HG03565 (cell line): ENCODE data around the gene TNFAIP3.
"Not testable (repeated sequence)": the region's sequence is repeated elsewhere in the genome, so short reads cannot be mapped to it uniquely, and the experiment has no call there.

Experiments used
- ATAC-seq: cut with Tn5 transposase; IDR thresholded peaks from one replicate; pipeline ENCODE4 v1.9.1; 2021; ENCODE audit warnings: mild to moderate bottlenecking, moderate library complexity; ENCODE audit not compliant: unreplicated experiment

TNFAIP3 gene

DNA sequence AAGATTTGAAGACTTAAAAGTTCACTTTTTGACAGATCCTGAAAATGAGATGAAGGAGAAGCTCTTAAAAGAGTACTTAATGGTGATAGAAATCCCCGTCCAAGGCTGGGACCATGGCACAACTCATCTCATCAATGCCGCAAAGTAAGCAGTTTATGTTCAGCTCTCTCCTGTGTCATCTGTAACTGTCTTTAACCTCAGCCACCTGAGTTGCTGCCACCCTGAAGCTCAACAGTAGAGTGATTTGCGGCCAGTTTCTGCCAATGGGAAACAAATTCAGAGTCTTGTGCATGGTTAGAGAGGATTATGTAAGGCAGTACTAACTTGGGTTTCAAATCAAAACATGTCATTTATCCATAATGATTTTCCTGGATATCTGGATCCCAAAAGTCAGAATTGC, 10.1 kb downstream of the TNFAIP3 start:
- ATAC-seq: no peak

DNA sequence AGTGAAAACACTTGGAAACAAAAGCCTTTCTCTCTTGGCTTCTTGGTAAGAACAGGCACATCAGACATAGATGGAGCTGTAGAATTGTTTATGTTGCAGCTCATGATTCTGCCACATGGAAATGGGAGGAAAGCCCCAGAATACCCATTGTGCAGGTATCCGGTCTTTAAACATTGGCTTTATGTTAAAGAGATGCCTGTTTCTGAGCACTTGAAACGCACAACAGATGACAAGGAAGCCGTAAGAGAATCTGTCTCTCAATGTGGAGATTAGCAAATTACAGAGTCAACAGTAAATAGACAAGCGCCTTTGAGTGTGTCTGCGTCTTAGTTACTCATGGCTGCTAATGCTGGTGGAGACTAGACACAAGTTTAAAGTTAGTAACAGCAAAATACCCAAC, 10.5 kb downstream of the TNFAIP3 start:
- ATAC-seq: no peak

DNA sequence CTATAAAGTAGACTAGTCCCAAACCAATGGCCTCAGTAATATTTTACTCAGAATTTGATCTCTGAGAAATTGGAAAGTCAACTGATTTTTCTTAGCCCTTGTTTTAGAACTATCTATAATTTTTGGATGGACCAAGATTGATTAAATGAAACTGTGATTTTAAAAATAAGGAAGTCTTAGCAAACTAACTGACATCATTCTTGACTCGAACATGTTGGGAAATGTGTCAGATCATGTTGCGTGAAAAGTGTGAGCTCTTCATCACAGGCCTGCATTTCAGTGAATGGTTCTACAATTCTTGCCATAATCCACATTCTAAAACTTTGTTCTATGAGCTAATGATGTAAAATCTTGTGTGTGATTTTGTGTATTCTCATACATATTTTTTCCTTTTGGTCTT, 11.0 kb downstream of the TNFAIP3 start:
- ATAC-seq: no peak

DNA sequence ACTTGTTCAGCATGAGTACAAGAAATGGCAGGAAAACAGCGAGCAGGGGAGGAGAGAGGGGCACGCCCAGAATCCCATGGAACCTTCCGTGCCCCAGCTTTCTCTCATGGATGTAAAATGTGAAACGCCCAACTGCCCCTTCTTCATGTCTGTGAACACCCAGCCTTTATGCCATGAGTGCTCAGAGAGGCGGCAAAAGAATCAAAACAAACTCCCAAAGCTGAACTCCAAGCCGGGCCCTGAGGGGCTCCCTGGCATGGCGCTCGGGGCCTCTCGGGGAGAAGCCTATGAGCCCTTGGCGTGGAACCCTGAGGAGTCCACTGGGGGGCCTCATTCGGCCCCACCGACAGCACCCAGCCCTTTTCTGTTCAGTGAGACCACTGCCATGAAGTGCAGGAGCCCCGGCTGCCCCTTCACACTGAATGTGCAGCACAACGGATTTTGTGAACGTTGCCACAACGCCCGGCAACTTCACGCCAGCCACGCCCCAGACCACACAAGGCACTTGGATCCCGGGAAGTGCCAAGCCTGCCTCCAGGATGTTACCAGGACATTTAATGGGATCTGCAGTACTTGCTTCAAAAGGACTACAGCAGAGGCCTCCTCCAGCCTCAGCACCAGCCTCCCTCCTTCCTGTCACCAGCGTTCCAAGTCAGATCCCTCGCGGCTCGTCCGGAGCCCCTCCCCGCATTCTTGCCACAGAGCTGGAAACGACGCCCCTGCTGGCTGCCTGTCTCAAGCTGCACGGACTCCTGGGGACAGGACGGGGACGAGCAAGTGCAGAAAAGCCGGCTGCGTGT, 11.6 kb downstream of the TNFAIP3 start:
- no peak for ATAC-seq

DNA sequence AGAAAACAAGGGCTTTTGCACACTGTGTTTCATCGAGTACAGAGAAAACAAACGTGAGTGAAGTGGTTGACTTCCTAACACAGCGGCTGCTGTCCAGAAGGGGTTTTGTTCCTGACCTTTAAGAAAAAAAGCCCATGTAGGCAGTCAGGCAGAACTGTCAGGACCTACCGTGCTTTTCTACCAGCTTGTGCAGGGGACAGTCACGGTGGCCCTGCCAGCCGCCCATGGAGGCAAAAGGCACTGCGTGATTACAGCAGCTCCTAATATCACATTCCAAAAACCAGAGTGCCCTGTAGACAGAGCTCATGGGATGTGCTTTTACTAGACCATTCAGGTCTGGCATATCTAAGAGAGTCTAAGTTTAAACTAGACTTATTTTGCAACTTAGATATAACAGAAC, 12.2 kb downstream of the TNFAIP3 start:
- no peak for ATAC-seq

DNA sequence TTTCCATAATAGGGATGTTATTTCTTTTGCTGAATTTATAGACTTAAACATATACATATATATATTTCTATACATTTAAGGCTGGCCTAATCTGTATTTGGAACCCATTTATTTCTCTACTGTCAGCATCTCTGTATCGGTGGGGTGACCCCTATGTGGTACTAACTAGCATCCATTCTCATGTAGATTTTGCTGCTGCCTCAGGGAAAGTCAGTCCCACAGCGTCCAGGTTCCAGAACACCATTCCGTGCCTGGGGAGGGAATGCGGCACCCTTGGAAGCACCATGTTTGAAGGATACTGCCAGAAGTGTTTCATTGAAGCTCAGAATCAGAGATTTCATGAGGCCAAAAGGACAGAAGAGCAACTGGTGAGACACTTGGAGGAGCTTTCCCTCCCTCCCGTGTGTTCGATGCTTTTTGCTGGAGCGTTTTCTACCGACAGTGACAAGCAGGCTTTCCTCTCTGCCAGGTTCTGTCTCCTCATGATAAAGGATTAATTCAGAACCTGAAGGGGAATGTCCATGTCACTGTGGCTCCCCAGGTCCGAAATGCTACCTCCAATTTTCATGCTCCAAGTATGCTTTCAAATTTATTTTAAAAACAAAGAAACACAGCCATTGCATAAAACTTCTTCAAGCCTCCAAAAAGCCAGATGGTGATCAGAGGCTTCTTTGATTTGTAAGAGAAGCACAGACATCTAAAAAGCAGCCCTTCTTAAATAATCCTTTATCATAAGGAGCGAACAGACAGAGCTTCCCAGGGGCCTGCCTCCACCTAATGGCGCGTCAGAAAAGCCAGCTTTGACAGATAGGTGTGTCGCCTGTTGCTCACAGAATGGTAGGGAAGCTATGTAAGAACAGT, 13.1 kb downstream of the TNFAIP3 start:
- ATAC-seq: no peak

DNA sequence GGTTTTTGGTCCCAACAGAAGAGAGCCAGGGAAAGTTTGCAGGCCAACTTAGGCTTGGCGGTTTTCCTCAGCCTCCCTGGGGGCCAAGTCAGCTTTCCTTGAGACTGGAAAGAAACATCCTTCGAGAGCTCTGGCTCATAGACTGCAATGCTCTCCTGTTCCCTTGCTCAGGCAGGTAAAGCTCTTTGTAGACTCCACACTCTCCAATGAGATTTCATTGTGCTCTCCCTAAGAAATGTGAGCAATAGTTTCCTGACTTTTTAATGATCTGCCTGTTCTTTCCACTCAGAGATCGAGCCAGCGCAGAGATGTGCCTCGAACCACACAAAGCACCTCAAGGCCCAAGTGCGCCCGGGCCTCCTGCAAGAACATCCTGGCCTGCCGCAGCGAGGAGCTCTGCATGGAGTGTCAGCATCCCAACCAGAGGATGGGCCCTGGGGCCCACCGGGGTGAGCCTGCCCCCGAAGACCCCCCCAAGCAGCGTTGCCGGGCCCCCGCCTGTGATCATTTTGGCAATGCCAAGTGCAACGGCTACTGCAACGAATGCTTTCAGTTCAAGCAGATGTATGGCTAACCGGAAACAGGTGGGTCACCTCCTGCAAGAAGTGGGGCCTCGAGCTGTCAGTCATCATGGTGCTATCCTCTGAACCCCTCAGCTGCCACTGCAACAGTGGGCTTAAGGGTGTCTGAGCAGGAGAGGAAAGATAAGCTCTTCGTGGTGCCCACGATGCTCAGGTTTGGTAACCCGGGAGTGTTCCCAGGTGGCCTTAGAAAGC, 13.9 kb downstream of the TNFAIP3 start:
- ATAC-seq: no peak

DNA sequence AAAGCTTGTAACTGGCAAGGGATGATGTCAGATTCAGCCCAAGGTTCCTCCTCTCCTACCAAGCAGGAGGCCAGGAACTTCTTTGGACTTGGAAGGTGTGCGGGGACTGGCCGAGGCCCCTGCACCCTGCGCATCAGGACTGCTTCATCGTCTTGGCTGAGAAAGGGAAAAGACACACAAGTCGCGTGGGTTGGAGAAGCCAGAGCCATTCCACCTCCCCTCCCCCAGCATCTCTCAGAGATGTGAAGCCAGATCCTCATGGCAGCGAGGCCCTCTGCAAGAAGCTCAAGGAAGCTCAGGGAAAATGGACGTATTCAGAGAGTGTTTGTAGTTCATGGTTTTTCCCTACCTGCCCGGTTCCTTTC, 14.4 kb downstream of the TNFAIP3 start:
- ATAC-seq: no peak

DNA sequence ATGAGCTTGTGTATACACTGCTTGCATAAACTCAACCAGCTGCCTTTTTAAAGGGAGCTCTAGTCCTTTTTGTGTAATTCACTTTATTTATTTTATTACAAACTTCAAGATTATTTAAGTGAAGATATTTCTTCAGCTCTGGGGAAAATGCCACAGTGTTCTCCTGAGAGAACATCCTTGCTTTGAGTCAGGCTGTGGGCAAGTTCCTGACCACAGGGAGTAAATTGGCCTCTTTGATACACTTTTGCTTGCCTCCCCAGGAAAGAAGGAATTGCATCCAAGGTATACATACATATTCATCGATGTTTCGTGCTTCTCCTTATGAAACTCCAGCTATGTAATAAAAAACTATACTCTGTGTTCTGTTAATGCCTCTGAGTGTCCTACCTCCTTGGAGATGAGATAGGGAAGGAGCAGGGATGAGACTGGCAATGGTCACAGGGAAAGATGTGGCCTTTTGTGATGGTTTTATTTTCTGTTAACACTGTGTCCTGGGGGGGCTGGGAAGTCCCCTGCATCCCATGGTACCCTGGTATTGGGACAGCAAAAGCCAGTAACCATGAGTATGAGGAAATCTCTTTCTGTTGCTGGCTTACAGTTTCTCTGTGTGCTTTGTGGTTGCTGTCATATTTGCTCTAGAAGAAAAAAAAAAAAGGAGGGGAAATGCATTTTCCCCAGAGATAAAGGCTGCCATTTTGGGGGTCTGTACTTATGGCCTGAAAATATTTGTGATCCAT, 15.3 kb downstream of the TNFAIP3 start:
- ATAC-seq: no peak

DNA sequence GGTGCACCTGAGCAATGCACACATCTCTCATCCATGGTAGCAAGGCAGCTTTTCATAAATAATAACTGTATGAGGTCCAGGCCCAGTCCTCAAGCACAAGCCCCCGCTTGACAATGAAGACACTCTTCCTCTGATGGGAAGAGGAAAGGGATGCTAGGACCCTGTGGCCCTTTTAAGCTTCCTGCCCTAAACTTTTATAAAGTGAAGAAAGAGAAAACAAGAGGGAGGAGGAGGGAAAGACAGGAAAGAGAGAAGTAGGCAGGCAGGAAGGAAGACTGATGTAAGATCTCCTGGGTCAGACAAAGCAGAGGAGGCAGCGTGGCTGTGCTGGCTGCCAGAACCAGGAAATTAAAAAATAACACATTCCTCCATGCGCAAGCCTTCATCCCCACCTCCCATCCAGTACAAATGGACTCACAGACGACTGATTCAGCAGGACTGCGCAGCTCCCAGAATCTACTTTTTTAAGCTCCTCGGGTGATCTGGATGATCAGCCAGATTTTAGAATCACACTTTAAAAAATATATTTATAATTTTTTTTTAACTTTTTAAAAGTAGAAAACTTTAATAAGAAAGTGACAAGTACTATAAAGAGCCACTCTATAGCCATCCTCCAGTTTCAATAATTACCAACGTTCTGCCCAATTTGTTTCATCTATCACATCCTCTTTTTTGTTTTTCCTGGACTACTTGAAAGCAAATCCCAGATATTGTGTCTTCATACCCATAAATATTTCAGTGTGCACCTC, 16.5 kb downstream of the TNFAIP3 start:
- no peak for ATAC-seq

DNA sequence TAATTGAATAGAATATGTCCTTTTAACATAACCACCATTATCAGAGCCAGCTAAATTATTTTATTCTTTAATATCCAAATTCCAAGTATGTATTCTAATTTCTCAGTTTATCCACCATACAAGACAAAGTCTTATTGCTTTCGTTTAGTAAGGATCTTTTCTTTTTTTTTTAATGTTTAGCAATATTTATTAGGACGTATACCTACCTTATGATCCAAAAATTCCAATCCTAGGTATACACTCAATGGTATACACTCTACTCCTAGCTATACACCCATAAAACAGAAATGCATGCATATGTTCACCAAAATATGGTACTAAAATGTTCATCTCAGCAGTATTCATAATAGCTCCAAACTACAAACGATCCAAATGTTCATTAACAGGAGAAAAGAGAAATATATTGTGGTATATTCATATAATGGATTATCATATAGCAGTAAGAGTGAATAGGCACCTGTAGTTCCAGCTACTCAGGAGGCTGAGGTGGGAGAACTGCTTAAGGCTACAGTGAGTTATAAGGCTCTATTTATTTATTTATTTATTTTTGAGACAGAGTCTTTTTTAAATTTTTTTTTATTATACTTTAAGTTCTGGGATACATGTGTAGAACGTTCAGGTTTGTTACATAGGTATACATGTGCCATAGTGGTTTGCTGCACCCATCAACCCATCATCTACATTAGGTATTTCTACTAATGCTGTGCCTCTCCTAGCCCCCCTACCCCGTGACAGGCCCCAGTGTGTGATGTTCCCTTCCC, 17.3 kb downstream of the TNFAIP3 start:
- ATAC-seq: no peak

DNA sequence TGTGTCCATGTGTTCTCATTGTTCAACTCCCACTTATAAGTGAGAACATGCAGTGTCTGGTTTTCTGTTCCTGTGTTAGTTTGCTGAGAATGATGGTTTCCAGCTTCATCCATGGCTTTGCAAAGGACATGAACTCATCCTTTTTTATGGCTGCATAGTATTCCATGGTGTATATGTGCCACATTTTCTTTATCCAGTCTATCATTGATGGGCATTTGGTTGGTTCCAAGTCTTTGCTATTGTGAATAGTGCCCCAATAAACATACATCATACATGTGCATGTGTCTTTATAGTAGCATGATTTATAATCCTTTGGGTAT, 17.8 kb downstream of the TNFAIP3 start:
- ATAC-seq: not testable (repeated sequence)

DNA sequence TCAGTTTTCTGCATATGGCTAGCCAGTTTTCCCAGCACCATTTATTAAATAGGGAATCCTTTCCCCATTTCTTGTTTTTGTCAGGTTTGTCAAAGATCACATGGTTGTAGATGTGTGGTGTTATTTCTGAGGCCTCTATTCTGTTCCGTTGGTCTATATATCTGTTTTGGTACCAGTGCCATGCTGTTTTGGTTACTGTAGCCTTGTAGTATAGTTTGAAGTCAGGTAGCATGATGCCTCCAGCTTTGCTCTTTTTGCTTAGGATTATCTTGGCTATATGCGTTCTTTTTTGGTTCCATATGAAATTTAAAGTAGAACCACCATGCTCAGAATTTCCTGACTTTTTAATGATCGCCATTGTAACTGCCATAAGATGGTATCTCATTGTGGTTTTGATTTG, 19.2 kb downstream of the TNFAIP3 start:
- ATAC-seq: not testable (repeated sequence)

DNA sequence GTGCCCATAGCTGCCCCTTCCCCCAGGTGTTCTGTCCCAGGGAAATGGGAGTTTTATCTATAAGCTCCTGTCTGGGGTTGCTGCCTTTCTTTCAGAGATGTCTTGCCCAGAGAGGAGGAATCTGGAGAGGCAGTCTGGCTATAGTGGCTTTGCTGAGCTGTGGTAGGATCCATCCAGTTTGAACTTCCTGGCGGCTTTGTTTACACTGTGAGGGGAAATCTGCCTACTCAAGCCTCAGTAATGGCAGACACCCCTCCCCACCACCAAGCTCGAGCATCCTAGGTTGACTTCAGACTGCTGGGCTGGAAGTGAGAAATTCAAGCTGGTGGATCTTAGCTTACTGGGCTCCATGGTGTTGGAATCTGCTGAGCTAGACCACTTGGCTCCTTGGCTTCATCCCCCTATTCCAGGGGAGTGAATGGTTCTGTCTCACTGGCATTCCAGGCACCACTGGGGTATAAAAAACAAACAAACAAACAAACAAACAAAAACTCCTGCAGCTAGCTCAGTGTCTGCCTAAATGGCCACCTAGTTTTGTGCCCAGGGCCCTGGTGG, 24.0 kb downstream of the TNFAIP3 start:
- ATAC-seq: no peak

DNA sequence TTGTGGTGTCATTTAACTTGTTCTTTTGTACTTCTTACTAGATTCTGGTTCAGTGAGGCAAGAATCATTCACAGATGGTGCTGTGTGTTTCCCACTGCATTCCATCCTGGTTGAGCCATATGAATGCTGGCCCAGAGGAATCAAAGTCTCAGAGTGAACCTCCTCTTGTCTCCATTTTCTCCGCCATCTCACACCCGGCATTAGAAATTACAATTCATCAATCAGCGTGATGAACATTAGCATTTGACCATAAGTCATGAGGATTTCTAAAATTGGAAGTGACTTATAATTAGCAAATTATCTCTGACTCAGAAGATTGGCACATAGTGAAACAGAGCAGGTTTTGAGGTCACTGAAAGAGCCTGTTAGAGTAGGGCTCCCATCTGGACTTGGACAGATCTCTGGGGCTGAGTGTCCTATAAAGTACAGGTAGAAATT, 25.2 kb downstream of the TNFAIP3 start:
- no peak for ATAC-seq

DNA sequence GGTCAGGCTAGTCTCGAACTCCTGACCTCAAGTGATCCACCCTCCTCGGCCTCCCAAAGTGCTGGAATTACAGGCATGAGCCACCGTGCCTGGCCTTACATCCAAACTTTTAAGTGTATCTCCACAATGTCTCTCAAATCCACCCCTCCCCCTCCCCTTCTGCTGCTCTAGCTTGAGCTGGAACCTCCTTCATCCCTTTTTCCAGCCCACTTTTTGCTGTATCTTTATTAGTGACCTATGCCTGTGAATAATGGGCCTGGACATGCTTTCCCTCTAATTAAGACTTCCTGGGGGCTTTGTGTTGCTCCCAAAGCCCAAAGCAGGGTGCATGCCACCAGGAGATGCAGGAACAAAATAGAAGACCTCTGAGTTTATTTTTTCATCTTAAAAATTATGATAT, 26.1 kb downstream of the TNFAIP3 start:
- no peak for ATAC-seq

DNA sequence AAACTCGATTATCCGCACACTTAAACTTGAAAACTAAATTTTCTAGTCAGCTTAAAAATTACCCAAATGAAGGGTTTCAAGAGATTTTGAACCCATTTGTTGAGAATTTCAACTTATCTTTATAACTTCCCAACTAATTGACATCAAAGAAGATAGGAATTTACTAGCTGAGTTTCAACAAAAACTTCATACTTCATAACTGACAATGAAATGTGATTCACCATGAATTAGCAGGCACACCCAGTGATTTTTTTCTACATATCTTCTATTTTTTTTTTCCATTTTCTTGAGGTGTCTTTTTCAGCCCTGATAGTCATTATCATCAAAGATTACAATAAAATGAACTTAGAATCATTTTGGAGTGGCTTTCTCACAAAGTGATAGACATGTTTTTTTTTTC, 26.7 kb downstream of the TNFAIP3 start:
- no peak for ATAC-seq

DNA sequence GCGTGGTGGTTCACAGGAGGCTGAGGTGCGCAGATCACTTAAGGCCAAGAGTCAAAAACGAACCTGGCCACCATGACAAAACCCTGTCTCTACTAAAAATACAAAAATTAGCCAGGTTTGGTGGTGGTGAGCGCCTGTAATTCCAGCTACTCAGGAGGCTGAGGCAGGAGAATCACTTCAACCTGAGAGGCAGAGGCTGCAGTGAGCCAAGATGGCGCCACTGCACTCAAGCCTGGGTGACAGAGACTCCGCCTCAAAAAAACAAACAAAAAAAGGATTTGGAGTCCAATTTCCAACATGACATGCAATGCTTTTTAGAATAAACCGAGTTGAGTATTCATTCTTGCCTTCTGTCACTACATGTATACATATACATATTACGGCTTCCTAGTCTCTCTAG, 27.3 kb downstream of the TNFAIP3 start:
- ATAC-seq: not testable (repeated sequence)

DNA sequence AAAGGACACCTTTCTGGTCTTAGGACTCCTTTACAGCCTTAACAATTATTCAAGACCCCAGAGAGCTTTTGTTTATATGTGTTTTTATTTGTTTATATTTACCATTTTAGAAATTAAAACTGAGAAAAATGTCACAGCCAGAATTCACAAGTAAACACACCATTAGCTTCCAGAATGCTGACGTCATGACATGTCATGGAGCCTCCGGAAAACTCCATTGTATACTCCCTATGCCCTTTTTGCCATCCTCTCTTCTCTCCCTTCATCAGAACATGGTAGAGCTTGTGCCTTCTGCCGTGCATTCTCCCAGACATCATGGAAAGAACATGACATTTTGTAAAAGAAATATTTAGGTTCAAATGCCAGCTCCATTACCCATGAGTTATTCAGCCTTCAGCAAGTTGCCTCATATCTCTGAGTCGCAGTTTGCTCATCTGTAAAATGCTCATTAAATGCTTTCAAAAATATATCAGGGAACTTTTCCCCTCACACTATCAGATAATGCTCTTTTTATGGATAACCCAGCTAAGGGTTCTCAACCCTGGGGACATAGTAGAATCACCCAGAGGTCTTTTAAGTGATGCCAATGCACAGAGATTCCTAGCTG, 27.8 kb downstream of the TNFAIP3 start:
- ATAC-seq: no peak
